Measurements from ENCODE around the gene MBNL2. TPM values are rescaled to one million over a fixed set of nuclear protein-coding genes. Genes with fewer than 3 reads are reported as not detected.

MBNL2 gene
- total RNA-seq, 2 donors from 2014 or later: 28.2 to 61.8 TPM

GRCh38 chr13:97342136-97342535 is 120.0 kb downstream of the MBNL2 start:
- H3K9ac ChIP-seq (ENCODE audit: low read depth in 2 of 2, low read length in 2 of 2): no peak overlapping the region
- H3K27me3 ChIP-seq: no peaks in the 10 kb centered on the region
- H3K36me3 ChIP-seq: no peaks in the 10 kb centered on the region
- H3K4me3 ChIP-seq: no peak overlapping the region
- H3K4me1 ChIP-seq: no peaks in the 10 kb centered on the region
- no peak overlapping the region for H3K27ac ChIP-seq
- no peak for TF ChIP-seq CTCF (IDR thresholded peaks at IDR 0.05)
- no peak for DNase-seq
- intact Hi-C loops (cut with DNase I): loop anchor here (5.0 kb wide), 2 partner anchors 120 to 230 kb away; partner anchors contain the start of gene MBNL2
- no peaks in the 10 kb centered on the region for H3K9me3 ChIP-seq

GRCh38 chr13:97342936-97343335 is 120.8 kb downstream of the MBNL2 start:
- Histone ChIP-seq H3K36me3 (no peaks in the 10 kb centered on the region), H3K27me3 (no peaks in the 10 kb centered on the region), H3K9me3 (no peaks in the 10 kb centered on the region), H3K4me1 (no peaks in the 10 kb centered on the region), H3K9ac (ENCODE audit: low read depth in 2 of 2, low read length in 2 of 2) (no peak overlapping the region), H3K4me3 (no peak overlapping the region), H3K27ac (no peak overlapping the region)
- TF ChIP-seq CTCF (IDR thresholded peaks at IDR 0.05): no peak
- intact Hi-C loops (cut with DNase I): loop anchor here (5.0 kb wide), 2 partner anchors 121 to 231 kb away; partner anchors contain the start of gene MBNL2
- DNase-seq: no peak

GRCh38 chr13:97344265-97345175 is 122.4 kb downstream of the MBNL2 start:
- no peaks in the 10 kb centered on the region for H3K27me3 ChIP-seq
- H3K36me3 ChIP-seq: no peaks in the 10 kb centered on the region
- intact Hi-C loops (cut with DNase I): loop anchor here (5.0 kb wide), 2 partner anchors 122 to 232 kb away; partner anchors contain the start of gene MBNL2
- H3K9me3 ChIP-seq: no peaks in the 10 kb centered on the region
- no peaks in the 10 kb centered on the region for H3K4me1 ChIP-seq
- peak; percentile 58 for TF ChIP-seq CTCF (IDR thresholded peaks at IDR 0.05)
- no peak overlapping the region for H3K4me3 ChIP-seq
- H3K9ac ChIP-seq (ENCODE audit: low read depth in 2 of 2, low read length in 2 of 2): no peak overlapping the region
- DNase-seq: peak; percentile 70
- H3K27ac ChIP-seq: no peak overlapping the region

GRCh38 chr13:97346097-97346496 is 124.0 kb downstream of the MBNL2 start:
- Histone ChIP-seq H3K9ac (ENCODE audit: low read depth in 2 of 2, low read length in 2 of 2) (no peak overlapping the region), H3K9me3 (no peaks in the 10 kb centered on the region), H3K36me3 (no peaks in the 10 kb centered on the region), H3K4me3 (no peak overlapping the region), H3K27ac (no peak overlapping the region), H3K27me3 (no peaks in the 10 kb centered on the region), H3K4me1 (no peaks in the 10 kb centered on the region)
- intact Hi-C loops (cut with DNase I): no loop called here
- DNase-seq: no peak
- TF ChIP-seq CTCF (IDR thresholded peaks at IDR 0.05): no peak

GRCh38 chr13:97346561-97347254 is 124.6 kb downstream of the MBNL2 start:
- no peak for TF ChIP-seq CTCF (IDR thresholded peaks at IDR 0.05)
- Histone ChIP-seq H3K4me1 (no peaks in the 10 kb centered on the region), H3K36me3 (no peaks in the 10 kb centered on the region), H3K27ac (no peak overlapping the region), H3K9ac (ENCODE audit: low read depth in 2 of 2, low read length in 2 of 2) (no peak overlapping the region), H3K9me3 (no peaks in the 10 kb centered on the region), H3K4me3 (no peak overlapping the region), H3K27me3 (no peaks in the 10 kb centered on the region)
- intact Hi-C loops (cut with DNase I): no loop called here
- DNase-seq: no peak
